HG03378 (cell line): Measurements from ENCODE around the gene KCNS1.
"Not testable (repeated sequence)": the region's sequence is repeated elsewhere in the genome, so short reads cannot be mapped to it uniquely, and the experiment has no call there.

Experiments used
- ATAC-seq: cut with Tn5 transposase; IDR thresholded peaks from one replicate; pipeline ENCODE4 v1.9.1; 2021; ENCODE audit warnings: mild to moderate bottlenecking, moderate library complexity; ENCODE audit not compliant: unreplicated experiment

KCNS1 gene

DNA sequence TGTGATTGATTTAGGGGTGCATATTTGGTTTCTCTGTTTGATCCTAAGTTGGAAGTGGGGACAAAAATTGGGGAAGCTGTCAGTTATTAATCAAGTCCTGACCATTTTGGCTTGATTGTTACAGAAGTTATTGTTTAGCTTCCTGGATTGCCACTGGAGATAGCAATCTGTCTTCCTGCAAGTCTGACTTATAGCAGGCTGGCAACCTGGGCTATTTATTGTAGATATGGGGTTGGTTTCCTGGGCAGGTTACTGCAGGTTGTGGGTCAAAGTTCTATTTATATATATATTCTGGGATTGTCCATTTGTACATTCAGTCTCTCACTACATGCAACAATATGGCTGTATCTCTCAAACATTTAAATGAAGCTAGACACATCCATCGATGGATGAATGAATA lies 17.8 kb downstream of the KCNS1 start:
- ATAC-seq, result no peak

DNA sequence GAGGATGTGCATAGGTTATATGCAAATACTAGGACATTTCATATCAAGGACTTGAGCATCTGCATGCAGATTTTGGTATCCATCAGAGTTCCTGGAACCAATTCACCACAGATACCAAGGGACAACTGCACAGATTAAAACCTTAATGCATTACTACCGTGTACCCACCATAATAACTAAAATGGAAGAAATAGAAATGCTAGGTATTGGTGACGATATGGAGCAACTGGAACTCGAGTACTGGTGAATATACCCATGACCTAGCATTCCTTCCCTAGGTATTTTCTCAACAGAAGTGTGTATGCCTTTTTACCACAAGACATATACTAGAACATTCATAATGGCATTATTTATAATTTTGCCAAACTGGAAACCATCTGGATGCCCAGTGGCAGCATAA lies 18.5 kb downstream of the KCNS1 start:
- no peak for ATAC-seq

DNA sequence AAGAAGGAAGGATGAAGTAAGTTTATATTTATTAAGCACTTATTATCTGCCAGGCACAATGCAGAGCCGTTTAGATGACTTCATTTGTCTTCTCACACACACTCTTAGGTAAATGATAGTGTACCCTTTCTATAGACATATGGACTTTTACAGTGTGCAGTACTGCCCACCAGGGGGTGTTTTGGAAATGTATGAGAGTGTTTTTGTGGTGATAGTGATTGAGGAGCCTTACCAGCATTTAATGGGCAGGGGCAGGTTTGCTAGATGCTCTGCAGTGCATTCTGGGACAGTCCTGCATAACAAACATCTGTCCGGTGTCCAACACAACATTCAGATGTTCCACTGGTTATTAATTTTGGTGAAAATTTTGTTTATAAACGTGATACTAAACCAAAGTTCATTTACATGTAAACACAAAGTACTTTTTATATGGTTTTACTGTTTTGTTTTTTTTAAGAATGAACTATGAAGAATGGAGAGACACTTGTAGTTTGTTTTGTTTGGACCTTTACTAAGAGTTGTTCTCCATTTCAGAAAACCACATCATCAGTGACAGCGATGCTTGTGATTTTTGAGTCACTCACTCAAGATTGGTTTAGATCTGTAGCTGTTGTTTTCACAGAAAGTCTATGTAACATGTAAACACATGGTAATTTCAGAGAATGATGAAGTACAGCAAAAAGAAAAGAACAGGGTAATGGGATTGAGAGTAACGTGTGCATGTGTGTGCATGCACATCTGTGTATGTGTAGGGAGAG lies 19.9 kb downstream of the KCNS1 start:
- no peak for ATAC-seq

DNA sequence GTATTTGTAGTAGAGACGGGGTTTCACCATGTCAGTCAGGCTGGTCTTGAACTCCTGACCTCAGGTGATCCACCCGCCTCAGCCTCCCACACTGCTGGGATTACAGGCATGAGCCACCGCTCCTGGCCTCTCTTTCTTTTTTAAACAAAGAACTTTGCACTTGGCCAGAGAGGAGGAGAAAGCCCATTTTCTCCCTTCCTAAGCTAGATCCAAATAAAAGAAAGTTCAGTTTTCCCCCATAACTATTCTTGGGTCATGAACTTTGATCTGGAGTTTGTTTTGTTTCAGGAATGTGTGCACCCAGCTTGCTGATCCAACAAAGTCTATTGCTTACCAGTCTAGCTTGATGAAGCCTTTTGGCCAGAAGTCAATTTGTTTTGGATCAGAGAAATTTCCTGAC lies 23.4 kb downstream of the KCNS1 start:
- ATAC-seq, result no peak

DNA sequence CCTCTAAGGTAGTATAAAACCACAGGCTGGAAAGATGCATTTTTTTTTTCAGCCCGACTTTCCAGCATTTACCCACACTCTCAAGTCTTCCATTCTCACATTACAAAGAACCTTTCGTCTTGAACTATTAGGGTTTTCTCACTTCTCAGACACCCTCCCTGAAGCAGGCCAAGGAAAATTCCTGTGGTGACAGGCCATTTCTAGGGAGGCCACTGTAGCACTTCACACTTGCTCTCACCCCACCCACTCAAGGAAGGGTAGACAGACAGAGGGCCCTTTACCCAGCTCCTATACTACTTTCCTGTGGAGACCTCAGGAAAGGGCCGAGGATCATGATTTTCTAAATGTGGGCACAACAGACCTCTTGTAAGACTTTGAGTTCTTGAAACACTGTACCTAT lies 27.7 kb downstream of the KCNS1 start:
- ATAC-seq, result no peak

DNA sequence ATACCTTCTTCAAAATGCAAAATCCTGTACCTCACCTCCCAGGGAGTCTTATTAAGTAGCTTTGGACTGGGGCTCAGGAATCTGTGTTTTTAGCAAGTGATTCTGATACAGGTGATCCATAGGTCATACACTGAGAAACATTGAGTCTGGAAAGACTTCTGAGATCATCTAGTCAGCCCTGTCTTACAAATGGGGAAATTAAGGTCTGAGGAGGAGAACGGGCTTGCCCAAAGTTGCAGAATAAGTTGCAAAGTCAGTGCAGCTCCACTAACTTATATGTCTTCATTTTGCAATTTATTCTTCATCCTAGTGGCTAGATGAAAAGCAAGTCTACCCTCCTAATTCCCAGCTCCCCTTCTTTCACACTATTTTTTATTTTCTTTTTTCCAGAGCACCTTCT lies 28.9 kb downstream of the KCNS1 start:
- ATAC-seq, result no peak

DNA sequence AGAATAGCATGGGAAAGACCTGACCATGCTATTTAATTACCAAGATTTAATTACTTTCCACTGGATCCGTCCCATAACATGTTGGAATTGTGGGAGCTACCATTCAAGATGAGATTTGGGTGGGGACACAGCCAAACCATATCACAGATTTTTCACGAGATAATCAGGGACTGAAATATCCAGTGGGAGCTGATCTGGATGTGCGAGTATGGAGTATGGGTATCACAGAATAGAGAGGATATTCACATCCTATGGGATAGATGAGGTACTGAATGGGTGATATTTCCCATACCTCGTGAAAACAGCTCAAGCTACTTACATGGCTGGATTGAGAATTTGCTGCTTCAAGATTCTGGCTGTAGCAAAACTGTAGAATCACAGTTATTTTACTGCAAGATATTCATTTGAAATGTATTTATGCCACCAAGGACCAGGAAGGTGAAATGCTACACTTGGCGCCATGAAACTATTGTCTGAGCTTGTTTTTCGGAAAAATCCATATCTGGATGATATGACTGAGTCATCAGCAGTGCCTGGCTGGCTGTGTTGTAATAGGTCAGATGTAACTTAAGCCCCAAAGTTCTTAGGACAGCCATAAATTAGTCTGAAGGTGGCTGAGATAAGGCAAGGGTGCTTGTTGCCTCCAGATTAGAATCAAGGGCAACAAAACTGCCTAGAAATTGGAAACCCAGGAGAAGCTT lies 29.8 kb downstream of the KCNS1 start:
- ATAC-seq, result no peak

DNA sequence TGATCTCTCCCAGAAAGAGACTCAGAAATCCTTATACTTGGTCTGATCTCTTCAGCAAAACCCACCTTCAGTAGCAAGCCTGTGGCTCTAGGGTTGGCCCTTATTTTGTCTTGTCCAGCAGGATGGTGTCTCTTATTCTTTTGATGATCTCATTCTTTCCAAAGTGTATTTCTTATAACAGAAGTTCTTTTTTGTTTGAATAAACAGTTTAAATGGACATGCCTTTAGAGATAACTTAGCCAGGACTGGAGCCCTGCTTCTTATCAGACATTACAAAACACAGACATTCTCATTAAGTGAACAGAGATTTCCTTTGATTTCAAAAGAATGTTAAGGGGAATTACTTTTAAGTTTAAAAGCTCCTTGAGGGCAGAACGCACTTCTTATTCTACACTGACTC lies 31.7 kb downstream of the KCNS1 start:
- ATAC-seq, result no peak

DNA sequence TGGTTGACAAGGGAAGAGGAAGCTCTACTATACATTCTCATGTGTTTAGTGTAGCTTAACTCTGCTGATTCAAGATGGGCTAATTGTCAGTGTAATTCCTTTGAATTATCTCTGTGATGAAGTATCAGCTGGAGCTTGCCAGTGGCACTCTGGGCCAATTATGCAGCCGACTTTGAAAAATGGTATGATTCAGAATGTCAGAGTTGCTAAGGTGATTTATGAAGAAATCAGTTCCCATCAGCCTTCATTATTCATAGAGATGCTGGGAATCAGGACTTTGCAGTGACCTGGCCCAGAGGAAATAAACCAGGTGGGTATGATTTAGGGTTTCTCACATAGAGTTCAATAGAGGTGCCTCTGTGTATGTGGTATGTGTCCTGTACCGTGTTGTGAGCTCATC lies 33.4 kb downstream of the KCNS1 start:
- ATAC-seq, result no peak

DNA sequence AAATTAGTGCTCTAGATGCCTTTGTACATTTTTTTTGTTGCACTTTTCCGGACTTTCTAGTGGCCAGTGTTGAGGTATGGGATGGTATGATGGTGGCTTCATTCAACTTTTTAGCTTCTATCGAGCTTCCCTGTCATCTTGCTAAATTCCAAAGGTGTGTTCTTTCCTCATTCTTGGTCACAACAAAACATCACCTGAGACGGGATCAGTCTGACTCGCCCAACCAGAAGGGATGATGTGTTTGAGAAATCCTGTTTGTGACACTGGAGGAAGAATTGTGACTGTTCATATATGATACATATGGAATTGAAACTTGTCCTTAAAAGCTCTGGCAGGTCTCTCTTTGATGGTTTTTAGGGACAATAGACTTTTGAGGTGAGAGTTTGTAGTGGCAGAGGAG lies 33.8 kb downstream of the KCNS1 start:
- no peak for ATAC-seq

DNA sequence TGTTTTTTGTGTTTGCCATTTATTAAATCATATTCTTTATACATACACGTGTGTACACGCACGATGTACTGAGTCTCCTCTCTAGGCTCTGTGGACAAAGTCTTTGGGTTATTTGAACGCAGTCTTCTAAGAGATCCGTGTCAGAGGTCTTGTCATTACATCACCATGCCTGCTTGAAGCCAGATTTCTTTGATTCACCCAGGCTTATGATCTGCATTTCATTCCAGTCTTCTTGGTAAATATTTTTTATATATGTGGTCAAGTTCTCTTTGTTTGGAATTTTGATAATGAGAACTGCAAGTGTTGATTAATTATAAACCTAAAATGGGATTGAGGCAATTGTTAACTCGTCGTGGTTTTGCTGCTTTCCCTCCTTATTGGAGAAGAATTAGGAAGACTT lies 34.6 kb downstream of the KCNS1 start:
- ATAC-seq, result no peak

DNA sequence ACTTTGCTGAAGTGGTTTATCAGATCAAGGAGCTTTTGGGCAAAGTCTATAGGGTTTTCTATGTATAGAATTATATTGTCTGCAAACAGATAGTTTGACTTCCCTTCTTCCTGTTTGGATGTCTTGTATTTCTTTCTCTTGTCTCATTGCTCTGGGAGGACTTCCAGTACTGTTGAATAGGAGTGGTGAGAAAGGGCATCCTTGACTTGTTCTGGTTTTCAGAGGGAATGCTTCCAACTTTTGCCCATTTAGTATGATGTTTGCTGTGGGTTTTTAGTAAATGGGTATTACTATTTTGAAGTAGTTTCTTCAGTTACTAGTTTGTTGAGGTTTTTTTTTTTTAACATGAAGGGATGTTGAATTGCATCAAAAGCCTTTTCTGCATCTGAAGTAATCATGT lies 36.1 kb downstream of the KCNS1 start:
- ATAC-seq, result no peak

DNA sequence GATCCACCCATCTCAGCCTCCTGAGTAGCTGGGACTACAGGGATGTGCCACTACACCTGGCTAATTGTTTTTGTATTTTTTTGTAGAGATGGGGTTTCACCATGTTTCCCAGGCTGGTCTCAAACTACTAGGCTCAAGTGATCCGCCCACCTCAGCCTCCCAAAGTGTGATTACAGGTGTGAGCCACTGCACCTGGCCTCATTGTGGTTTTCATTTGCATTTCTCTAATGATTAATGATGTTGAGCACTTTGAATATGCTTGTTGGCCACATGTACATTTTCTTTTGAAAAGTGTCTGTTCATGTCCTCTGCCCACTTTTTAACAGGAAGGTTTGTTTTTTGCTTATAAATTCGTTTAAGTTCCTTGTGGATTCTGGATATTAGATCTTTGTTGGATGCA lies 37.8 kb downstream of the KCNS1 start:
- not testable (repeated sequence) for ATAC-seq

DNA sequence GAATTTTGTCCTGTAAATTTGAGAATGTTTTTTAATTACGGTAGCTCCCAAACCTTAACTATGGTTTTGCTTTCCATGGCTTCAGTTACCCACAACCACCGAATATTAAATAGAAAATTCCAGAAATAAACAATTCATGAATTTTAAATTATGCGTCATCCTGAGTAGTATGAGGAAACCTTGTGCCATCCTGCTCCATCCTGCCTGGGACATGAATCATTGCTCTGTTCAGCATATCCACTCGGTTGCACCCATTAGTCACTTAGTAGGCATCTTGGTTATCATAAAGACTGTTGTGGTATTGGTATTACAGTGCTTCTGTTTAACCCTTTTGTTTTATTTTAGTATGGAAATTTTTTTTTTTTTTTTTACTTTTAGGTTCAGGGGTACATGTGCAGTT lies 39.7 kb downstream of the KCNS1 start:
- no peak for ATAC-seq

DNA sequence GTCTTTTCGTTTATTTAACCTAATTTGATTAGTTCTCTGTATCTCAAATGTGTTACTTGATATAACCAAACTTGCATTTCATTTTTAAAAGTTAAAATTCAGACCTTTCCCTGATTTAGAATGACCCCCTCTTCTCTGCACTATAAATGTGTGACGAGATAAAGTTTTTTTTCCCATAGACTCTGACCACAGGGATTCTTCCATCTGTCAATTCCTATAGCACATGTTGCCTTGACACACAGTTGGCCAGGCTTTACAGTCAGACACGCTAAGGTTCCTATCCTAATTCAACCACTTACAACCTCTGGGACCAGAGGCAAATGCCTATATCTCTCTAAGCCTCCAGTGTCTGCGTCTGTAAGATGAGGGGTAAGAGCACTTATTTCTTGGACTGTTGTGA lies 40.6 kb downstream of the KCNS1 start:
- ATAC-seq, result no peak

DNA sequence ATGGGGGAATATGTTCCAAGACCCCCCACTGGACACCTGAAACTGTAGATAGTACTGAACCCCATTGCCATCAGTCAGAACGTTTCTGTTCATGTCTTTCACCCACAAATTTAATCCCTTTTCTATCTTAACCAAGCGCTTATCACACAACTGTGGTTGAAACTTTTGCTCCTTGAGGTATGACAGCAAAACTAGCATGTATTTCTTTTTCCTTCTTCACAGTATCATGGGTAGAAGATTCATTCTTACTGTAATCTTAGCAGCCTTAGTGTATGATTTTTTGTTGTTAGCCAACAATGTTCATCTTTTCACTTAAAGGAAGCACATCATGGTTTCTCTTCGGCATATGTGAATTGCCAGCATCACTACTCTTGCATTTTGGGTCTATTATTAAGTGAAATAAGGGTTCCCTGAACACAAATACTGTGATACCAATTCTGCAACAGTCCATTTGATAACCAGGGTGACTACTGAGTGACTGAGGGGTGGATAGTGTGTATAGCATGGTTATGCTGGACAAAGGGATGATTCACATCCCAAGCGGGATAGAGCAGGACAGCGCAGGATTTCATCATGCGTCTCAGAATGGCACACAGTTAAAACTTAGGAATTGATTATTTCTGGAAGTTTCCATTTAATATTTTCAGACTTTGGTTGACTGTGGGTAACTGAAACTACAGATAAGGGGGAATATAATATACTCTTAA lies 41.8 kb downstream of the KCNS1 start:
- ATAC-seq, result no peak

DNA sequence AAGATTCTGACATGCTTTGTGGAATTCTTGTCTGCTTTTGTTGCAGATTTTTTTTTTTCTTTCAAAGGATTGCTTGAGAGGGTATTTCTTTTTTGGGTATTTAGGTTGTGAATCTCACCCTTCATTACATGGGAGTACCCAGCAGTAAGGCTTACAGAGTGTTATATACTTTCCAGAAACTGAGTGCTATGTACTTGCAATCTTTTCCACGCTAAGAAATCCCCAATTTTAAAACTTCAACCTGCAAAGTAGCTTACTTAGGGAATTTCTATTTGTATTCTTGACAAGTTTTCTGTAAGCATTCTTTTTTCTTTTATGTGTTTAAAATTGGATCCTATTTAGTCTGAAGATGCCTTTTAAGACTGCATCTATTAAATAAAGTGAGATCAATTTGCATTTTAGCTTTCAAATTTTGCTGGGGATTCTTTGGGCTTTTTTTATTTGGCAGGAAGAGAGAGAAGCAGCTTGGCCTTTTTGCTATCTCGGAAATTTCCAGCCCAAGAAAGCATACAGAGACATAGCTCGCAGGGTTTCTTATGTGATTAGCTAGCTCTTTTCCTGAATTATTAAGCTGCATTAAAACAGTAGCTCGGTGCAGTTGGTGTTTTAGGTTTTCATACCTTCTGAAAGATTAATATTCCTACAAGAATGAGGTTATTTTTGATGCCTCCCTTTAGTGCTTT lies 42.6 kb downstream of the KCNS1 start:
- ATAC-seq, result no peak

DNA sequence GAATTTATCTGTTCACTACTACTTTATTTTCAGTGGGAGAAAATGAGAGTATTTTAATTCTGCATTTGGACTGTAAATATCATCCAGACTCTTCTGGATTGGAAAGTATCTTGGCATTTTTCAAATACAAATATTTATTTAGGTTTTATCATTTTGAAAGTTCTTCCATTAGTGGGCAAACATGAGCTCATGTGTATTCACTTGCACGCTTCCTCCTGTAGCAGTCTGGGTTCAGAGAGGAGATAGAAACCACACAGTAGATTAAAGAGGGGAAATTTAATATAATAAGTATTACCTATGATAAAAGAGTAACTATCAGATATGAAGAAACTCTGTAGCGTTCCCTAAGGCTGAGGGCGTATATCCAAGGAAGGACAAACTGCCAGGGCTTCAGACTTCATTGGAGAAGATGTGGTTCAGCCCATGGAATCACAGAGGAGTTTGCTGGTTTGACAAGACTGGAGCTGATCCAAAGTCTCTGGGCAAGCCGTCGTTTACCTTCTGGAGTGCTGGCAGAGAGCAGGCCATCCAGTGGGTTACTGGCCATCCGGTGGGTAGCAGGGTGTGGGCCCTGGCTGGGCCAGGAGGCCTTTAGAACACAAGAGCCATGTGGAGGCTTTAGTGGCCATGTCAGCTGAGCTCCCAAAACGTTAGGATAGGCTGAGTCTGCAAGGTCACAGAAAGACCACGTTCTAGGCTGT lies 44.3 kb downstream of the KCNS1 start:
- ATAC-seq, result no peak

DNA sequence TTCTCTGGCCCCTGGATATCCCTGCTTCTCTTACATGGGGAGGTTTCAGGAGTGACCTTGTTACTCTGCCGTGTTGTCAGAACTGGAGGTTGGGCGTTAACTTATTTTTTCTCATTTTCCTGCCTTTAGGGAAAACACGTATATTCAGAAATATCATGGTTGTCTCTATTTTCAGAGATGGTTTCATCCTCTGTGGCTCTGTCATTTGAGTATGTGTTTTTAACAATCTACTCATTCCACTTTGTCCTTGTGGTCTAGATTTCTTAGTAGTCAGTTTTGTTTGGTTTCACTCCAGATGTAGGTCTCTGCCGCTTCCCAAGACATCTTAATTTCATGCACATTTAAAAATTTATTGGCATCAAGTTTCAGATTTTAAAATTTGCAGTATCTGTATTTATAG lies 45.9 kb downstream of the KCNS1 start:
- no peak for ATAC-seq

DNA sequence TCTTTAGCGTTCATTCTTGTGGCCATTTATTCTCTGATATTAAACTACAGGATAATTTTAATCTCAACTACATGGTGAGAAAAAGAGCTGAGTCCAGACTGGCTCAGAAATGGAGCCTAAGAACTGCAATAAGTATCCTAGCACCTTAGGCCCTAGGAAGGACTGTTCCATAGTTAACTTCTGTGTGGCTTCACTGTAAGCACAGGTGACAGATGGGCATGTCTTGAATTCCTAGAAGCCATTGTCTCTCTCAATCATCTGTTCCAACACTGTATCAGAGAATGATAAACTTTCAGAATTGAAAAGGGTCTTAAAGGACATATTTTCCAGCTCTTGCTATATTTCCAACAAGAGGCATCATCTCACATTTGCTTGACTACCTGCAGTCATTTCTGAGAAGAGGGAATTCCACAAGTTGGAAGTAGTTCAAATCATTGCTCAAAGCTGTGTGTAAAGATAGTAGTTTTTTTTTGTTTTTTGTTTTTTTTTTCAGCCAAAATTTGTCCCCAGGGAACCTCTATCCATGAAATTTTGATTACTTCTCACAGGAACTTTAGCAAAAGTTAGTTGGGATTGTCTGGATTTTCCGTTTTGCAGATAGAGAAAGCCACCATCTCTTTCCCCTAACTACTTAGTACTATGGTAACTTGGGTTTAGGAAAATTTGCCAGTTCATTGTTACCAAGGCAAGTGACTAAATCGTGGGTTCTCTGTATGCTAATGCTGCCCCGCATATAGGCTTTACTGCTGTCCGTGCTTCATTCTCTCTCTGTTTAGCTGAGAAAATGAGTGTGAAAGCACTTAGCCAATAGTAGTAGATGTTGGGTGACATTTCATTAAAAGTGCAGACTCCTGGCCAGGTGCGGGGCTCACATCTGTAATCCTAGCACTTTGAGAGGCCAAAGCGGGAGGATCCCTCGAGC lies 47.2 kb downstream of the KCNS1 start:
- ATAC-seq, result no peak
